Measurements from ENCODE around the gene CDK15. TPM values are rescaled to one million over a fixed set of nuclear protein-coding genes. Genes with fewer than 3 reads are reported as not detected.

The CDK15 gene
- total and polyA plus RNA-seq, 9 of the 15 experiments (the other 6 are each of a cell fraction or from before 2014, with no cell fraction given): not detected

- no peak overlapping the region for H3K27ac ChIP-seq (ENCODE audit: extremely low read depth, low read depth, low read length)
- H3K36me3 ChIP-seq (ENCODE audit: control insufficient read depth, insufficient read depth, low read length): no peaks in the 10 kb centered on the region
- no peaks in the 10 kb centered on the region; a peak in 1 of 5 replicates for H3K4me1 ChIP-seq (replicated peaks in 1 of 2; ENCODE audit: control insufficient read depth in 2 of 2, insufficient read depth in 2 of 2, low read length in 2 of 2)
- H4K20me1 ChIP-seq (replicated peaks; ENCODE audit: control insufficient read depth, insufficient read depth, low read length): no peaks in the 10 kb centered on the region; the same call in 1 of the 2 replicates
- H3K9me1 ChIP-seq (ENCODE audit: control insufficient read depth, insufficient read depth, low read length): no peaks in the 10 kb centered on the region
- TF ChIP-seq ZBTB17 (CRISPR knock-in tag; IDR thresholded peaks at IDR 0.05) (no peak), NFE2L1 (tag; IDR thresholded peaks at IDR 0.05; ENCODE audit: borderline replicate concordance, low read depth) (no peak), CTBP1 (IDR thresholded peaks at IDR 0.05; ENCODE audit: borderline replicate concordance) (no peak), EP400 (IDR thresholded peaks at IDR 0.05) (no peak), MYBL2 (IDR thresholded peaks at IDR 0.05; ENCODE audit: low read depth) (no peak), MYBL2 (CRISPR knock-in tag; IDR thresholded peaks at IDR 0.05; ENCODE audit: borderline replicate concordance) (no peak)
- H3K79me2 ChIP-seq (ENCODE audit: control insufficient read depth, insufficient read depth, low read length): no peaks in the 10 kb centered on the region
- WGBS (ENCODE audit: insufficient coverage, low coverage, missing lambda C conversion rate): 7% methylated on average over 8 of the region's 8 CpGs
- H3K4me3 ChIP-seq: no peak overlapping the region
- ChIA-PET CTCF (ENCODE audit: low intra/inter-chr PET ratio) (no interaction called here), POLR2A (interaction anchor here (1.0 kb wide), 2 partner anchors 9 to 11 kb away, joined by 3 read pairs; no protein-coding TSS in a partner anchor)
- H3K9ac ChIP-seq (ENCODE audit: insufficient read depth in 1 of 2, low read depth in 2 of 2, low read length in 2 of 2): no peak overlapping the region
- DNase-seq (ENCODE audit: extremely low read depth in 1 of 4, low spot score in 3 of 4) (no peak), FAIRE-seq (no peak), ATAC-seq (no peak)
- H3K27me3 ChIP-seq (ENCODE audit: control insufficient read depth in 2 of 2, insufficient read depth in 2 of 2, low read length in 2 of 2): peaks cover 7 to 19% of the 10 kb centered on the region in 2 experiments; a peak in 4 of 5 replicates
- BruUV-seq (replicated peaks): no TSS peak
- no peak overlapping the region for H2AFZ ChIP-seq (ENCODE audit: low read depth, low read length)
- H3K4me2 ChIP-seq (ENCODE audit: insufficient read depth, low read length): no peak overlapping the region
- in situ Hi-C loops (cut with MboI): no loop called here
- no peaks in the 10 kb centered on the region for H3K9me3 ChIP-seq (replicated peaks; ENCODE audit: control insufficient read depth, insufficient read depth, low read depth, low read length)
- intact Hi-C loops (cut with micrococcal nuclease): no loop called here
Observed at GRCh38 chr2:201888426-201888800, 82.1 kb downstream of the CDK15 start.

GRCh38 chr2:201890453-201890852, 84.1 kb downstream of the CDK15 start:
- H3K9me3 ChIP-seq (replicated peaks; ENCODE audit: control insufficient read depth, insufficient read depth, low read depth, low read length): no peaks in the 10 kb centered on the region
- H3K4me1 ChIP-seq (replicated peaks in 1 of 2; ENCODE audit: control insufficient read depth in 2 of 2, insufficient read depth in 2 of 2, low read length in 2 of 2): no peaks in the 10 kb centered on the region; a peak in 1 of 5 replicates
- H4K20me1 ChIP-seq (replicated peaks; ENCODE audit: control insufficient read depth, insufficient read depth, low read length): no peaks in the 10 kb centered on the region; the same call in 1 of the 2 replicates
- intact Hi-C loops (cut with micrococcal nuclease) (no loop called here), in situ Hi-C loops (cut with MboI) (no loop called here)
- H3K4me3 ChIP-seq: no peak overlapping the region
- H2AFZ ChIP-seq (ENCODE audit: low read depth, low read length): no peak overlapping the region
- TF ChIP-seq ZNF699 (CRISPR knock-in tag; IDR thresholded peaks at IDR 0.05; ENCODE audit: insufficient replicate concordance): no peak
- no peak overlapping the region for H3K9ac ChIP-seq (ENCODE audit: insufficient read depth in 1 of 2, low read depth in 2 of 2, low read length in 2 of 2)
- POLR2A ChIA-PET: no interaction called here
- H3K9me1 ChIP-seq (ENCODE audit: control insufficient read depth, insufficient read depth, low read length): no peaks in the 10 kb centered on the region
- no peak for DNase-seq (ENCODE audit: extremely low read depth in 1 of 4, low spot score in 3 of 4)
- H3K79me2 ChIP-seq (ENCODE audit: control insufficient read depth, insufficient read depth, low read length): no peaks in the 10 kb centered on the region
- H3K27me3 ChIP-seq (ENCODE audit: control insufficient read depth in 2 of 2, insufficient read depth in 2 of 2, low read length in 2 of 2): peaks cover under 1 to 15% of the 10 kb centered on the region in 2 experiments; a peak in 4 of 5 replicates
- CTCF ChIA-PET (ENCODE audit: low intra/inter-chr PET ratio): no interaction called here
- no peaks in the 10 kb centered on the region for H3K36me3 ChIP-seq (ENCODE audit: control insufficient read depth, insufficient read depth, low read length)
- no peak overlapping the region for H3K4me2 ChIP-seq (ENCODE audit: insufficient read depth, low read length)
- no peak for FAIRE-seq
- ATAC-seq: no peak
- H3K27ac ChIP-seq (ENCODE audit: extremely low read depth, low read depth, low read length): no peak overlapping the region
- no TSS peak for BruUV-seq (replicated peaks)

Data from K562 (cell line).